GF-D8 (cell line): ENCODE data around the gene EFEMP1.

ENCODE experiments used
- DNase-seq: peaks from one replicate; lab custom pipeline; 2025; lab: John Stamatoyannopoulos, UW

EFEMP1 gene

DNA sequence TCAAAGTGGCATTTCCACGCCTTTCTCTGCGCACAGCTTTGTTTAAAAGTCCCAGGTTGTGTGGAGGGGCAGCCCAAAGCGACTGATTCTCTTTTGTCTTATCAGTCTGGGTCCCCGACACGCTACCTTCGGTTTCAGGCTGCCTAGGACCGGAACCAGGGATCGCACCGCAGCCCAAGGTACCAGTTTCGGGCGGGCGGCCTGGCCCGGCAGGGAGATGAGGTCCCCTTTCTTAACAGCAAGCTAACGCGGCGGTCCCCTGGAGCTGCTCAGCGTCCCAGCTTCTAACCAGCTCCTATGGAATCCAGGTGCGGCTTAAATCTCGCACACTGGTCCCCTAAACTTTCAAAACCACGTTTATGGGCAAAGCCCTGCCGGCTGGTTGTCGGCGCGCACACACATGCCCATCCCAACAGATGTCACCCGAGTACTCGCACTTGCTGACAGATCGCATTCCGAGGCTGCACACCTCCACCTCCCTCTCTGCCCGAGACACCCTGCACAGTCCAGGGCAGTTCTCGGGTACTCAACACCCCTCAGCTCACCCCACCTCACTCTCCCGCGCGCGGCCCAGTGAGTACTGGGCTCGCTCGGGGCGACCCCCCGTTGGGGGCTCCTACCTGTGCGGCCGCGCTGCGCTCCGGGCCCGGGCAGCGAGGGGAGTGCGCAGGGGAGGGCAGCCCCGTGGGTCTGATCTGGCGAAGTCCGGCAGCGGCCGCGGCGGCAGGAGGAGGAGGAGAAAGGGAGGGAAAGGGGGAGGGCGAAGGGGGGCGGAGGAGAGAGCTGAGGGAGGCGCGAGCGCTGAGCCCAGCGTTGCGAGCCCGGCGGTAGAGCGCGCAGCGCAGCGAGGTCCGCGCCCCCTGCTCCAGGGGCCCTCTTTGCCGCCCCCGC lies at the start of gene EFEMP1:
TSS of gene EFEMP1 (minus strand) at position 692 of the 891 bp plus-strand sequence. CDS start 1,342 bp downstream, outside the sequence.
- DNase-seq: no peak

DNA sequence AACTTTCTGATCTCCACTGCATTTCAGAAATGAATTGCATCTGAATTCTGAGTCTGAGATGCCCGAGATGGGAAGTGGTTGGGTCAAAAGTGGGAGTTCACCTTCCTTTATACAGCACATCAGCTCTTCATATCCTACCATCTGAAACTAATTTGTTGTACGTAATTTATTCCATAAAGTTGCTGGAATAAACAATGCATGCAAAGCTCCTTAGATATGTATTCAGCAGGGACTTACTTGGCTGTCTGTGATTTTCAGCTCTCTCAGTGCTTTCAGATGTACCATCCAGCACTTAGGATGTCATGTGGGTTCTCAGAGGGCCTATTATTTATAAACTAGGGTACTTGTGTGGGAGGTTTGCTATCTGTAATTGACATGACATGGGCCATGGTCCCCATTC lies 46.9 kb upstream of the EFEMP1 start:
- DNase-seq: no peak

DNA sequence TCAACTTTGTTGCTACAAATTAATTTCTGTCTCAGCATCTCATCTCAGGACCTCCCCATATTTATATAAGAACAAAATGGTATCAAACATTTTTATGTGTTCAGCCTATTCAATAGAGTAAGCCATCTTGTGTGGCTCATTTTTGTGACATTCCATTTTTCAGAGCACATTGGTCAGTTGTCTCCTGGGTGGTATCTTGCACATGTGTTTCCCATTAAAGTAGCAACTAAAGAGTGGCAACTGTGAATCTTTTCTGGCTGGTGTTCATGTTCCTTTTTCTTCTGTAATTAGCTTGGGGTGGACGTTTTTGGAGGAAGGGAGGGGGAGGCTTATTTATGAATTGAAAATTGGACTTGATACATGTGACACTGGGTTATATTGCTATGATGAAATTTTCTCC lies 45.4 kb upstream of the EFEMP1 start:
- no peak for DNase-seq

GRCh38 chr2:55966401-55967118 lies 43.0 kb upstream of the EFEMP1 start:
- DNase-seq: no peak

GRCh38 chr2:55965966-55966365 lies 42.4 kb upstream of the EFEMP1 start:
- DNase-seq: no peak

DNA sequence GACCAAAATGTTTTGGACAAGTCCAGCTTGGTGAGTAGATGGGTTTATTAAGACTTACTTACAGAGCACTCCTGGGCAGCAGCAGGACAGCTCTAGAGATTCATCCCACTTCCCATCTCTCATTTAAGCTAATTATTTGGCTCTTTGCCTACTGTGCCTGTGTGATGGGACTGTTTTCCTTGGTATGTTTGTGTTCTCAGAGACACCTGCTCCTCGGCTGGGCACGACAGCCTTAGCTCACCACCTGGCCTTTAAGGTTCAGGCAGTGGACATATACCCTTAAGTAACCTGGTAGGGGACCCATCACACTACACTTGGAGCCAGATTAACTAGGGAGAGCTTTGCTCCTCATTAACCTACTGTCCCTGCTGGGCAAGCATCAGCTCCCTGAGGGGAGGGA lies 41.7 kb upstream of the EFEMP1 start:
- no peak for DNase-seq

DNA sequence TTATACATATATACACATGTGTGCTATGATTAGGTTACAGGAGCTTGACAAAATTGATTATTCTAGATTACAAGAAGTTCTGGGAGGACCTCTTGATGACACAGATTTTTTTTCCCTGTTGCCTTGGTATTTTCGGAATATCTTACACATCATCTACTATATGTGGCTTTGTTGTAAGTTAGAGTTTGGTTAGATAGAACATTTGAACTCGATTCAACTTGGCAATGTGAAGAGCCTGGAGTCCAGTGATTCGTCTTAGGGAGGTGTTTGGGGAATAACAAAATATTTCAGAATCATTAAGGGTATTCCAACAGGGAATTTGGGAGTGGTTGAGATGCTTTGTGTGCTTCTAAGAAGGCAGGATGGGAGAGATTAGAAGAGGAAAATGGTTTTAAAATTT lies 39.3 kb upstream of the EFEMP1 start:
- DNase-seq: no peak

- DNase-seq: no peak
These were observed 37.8 kb upstream of the EFEMP1 start for GRCh38 chr2:55961318-55961911.

DNA sequence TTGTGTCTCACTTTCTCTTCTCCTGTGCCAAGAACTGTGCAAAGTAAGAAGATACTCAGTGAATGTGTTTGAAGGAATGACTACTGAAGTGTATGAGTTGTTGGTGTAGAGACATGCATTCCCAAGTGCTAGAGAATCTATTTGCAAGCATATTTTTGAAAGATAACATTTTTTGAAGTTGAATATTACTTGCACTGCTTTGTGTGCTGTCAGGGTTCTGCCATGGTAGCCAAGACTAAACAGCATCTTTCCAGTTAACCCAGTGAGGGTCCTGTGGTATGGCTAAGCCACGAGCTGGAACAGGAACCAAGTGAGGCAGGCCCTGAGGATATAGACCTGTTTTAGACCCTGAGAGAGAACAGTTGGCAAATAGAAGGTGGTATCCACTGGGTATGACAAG lies 35.2 kb upstream of the EFEMP1 start:
- no peak for DNase-seq

- no peak for DNase-seq
These were observed 33.6 kb upstream of the EFEMP1 start for GRCh38 chr2:55957142-55957541.

DNA sequence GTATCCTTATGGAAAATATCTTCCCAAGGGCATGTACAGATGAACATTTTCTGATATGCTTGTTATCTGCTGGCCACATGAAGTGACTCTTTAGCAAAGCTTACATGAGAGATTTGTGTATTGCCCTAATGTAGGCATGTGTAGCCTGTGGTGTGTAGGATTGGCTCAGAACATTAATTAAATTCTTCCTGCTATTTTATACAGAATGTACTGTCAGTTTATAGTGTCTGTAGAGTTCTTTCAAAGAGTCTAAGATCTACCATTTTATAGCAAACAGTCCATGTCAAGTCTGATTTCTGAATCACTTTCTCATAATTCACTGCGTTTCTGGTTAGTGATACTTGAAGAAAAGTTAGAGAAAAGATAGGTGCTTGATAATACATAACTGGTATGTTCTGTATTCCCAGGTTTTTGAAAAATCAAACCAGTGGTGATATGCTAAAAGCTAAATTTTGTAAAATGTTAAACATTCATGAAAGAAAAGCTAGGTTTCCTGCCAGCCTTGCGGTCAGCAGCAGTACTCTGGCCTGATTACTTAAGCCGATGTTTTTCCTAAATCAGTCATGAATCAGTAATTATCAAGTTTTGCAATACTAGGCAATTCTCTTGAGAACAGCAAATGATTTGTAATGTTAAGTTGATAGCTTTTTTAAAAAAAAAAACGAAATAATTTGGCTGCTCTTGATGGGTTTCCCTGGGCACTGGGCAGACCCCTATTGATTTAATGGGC lies 30.9 kb upstream of the EFEMP1 start:
- DNase-seq: no peak

DNA sequence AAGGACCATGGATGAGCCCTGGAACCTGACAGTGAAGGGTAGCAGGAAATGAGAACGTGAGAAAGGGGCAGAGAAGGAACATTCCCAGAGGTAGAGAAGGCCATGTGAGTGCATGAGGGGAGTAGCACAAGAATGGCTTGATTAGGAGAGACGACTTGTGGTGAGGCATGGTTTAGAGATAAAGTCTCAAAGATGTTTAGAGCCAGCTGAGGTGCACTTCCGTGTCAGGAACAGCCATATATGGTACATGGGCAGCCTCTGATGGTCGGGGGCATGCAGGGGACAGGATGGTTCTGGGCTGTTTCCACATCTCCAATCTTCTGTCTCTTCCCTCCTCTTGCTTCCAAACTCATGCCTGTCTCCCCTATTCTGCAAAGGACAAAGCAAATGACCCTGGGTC lies 28.8 kb upstream of the EFEMP1 start:
- no peak for DNase-seq

DNA sequence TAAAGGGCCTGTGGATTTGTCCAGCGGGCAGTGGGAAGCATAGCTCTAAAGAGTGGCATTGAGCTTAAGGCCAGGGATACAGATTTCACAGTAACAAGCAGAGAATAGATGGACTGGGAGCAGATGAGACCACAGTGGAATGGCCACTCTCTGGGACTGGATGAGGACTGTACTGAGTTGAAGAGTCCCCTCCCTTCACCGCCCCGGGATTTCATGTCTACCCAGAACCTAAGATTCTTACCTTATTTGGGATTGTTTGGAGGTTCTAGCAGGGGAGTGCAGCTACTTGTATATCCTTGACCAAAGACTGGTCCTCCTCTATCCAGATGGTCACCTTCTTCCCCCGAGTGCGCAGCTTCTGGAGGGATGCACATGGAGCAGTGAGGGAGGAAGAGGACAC lies 28.0 kb upstream of the EFEMP1 start:
- DNase-seq: no peak

GRCh38 chr2:55949613-55950012 lies 26.0 kb upstream of the EFEMP1 start:
- DNase-seq: no peak

DNA sequence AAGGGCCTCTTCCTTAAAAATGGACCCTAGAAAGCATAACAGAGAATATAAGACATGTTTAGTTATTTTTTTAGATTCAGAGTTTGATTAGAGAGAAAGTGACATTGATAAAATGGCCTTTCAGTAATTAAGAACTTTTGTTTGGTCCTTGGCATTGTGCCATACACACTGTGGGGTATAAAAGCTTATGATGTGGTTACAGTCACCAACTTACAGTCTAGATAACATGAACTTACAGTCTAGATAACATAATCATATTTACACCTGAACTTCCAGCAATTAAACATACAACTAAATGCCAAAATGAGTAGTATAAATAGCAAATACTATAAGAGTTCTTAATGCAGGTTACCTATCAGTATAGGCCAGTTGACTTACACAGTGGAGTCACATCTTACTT lies 25.6 kb upstream of the EFEMP1 start:
- DNase-seq: no peak

GRCh38 chr2:55948176-55948923 lies 24.8 kb upstream of the EFEMP1 start:
- no peak for DNase-seq

GRCh38 chr2:55947752-55948151 lies 24.2 kb upstream of the EFEMP1 start:
- DNase-seq: no peak

DNA sequence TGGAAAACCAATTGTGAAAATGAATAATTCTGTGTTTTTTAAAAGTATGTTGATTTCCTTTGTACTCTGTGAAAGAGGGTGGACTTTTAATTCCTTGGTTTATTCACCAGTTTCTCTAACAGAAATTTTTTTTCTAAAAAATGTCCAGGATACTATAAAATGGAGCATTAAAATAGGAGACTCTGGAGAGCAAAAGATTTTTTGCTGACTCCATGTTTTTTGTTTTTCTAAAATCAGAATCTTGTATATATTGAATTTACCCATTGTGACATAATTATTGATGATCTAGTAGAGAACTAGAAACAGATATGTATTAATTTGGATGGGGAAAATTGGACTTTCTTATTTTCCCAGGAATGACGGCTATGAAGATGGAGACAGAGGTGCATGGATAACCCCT lies 23.2 kb upstream of the EFEMP1 start:
- no peak for DNase-seq

DNA sequence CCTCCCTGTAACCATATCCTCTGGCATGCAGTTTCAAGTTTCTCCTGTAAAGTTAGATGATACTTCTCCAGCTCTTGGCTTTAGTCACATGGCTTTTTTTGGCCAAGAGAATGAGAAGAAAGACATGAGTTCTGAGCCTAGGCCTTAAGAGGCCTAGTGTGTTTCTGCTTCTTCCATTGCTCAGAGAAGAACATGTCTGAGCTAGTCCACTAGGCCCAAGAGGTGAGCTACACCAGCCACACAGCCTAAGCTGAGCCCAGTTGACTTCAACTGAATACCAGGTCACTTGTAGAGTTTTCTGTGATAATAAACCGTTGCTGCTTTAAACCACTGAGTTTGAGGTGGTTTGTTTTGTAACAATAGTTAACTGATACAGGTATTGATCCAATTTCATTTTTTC lies 19.9 kb upstream of the EFEMP1 start:
- no peak for DNase-seq

DNA sequence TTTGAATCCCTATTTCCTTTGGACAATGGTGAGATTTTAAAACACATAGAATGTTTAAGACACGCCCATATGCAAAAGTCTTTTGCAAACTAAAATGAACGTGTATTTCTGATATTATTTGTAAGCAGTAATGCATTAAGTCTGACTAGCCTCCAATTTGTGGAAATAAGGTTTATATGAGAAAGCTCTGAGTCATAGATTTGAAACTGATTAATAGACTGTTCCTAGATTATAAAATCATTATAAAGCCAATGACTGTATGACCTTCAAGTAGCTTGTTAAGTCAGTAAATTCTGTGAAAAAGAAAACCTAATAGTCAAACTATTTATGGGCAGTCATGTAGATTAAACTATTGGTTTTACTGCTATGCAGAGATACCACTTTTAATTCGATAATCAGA lies 12.8 kb upstream of the EFEMP1 start:
- no peak for DNase-seq

DNA sequence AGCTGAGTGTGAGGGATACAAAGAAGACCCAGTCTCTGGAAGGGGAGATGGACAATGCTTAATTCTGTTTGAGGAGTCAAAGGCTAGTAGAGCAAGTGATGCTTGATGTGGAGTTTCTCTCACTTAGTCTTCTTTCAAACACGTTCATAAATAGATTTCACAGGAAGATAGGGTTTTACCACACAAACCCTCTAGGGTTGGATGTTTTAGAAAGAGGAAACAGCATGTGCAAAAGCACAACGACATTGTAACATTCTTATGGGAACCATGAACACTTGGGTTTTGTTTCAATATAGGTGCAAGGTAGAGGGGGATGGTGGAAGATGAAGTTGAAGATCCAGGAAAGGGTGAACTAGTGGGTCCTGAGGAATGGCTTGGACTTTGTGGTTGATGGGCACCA lies 10.8 kb upstream of the EFEMP1 start:
- DNase-seq: no peak

GRCh38 chr2:55932843-55933242 lies 9.3 kb upstream of the EFEMP1 start:
- DNase-seq: no peak
